Caco-2 (cell line): Measurements from ENCODE around the gene FRMD3. TPM values are rescaled to one million over a fixed set of nuclear protein-coding genes. Genes with fewer than 3 reads are reported as not detected.

Experiments used
- BruUV-seq: library from RNA; stranded (reverse); fragments of 400-500 nt; replicated peaks from 2 replicates; lab custom pipeline; 2021; lab: Mats Ljungman, UMichigan
- CTCF ChIA-PET: fragments of 300-600 bp; sonication (Branson Sonifier 250); formaldehyde crosslinking; loops from one replicate; lab custom pipeline; 2022; ENCODE audit warnings: antibody characterized with exemption; lab: Charles Lee
- POLR2A ChIA-PET: fragments of 300-600 bp; sonication (Branson Sonifier 250); formaldehyde crosslinking; loops from one replicate; lab custom pipeline; 2022; ENCODE audit warnings: antibody characterized with exemption; lab: Charles Lee
- DNase-seq, 2 experiments: peaks; one replicate each; pipeline versions ENCODE4 v3.0.0 to v3.0.0-alpha.2; 2020 to 2022
- H3K27me3 ChIP-seq: replicated peaks from 2 replicates; pipeline ENCODE4 v1.6.0; 2011; ENCODE audit warnings: low read length; ENCODE audit not compliant: control insufficient read depth, insufficient read depth
- H3K36me3 ChIP-seq: 2 replicates; pipeline ENCODE4 v1.5.1; 2011; ENCODE audit warnings: low read length; ENCODE audit not compliant: control insufficient read depth, insufficient read depth
- H3K4me1 ChIP-seq: fragments of 250-450 bp; sonication (Bioruptor Pico); 2 replicates; pipeline ENCODE4 v1.5.1; 2020; ENCODE audit warnings: mild to moderate bottlenecking
- H3K4me3 ChIP-seq: 2 replicates; pipeline ENCODE4 v1.5.1; 2011; ENCODE audit warnings: low read depth, mild to moderate bottlenecking, control low read depth, low read length
- H3K9me3 ChIP-seq: fragments of 250-450 bp; sonication (Bioruptor Pico); 2 replicates; pipeline ENCODE4 v1.5.1; 2020; ENCODE audit warnings: mild to moderate bottlenecking, moderate library complexity
- H3K27ac Mint-ChIP-seq: one replicate; pipeline ENCODE4 v1.8.0; 2022; ENCODE audit warnings: mixed read lengths; ENCODE audit not compliant: unreplicated experiment
- H3K27me3 Mint-ChIP-seq: one replicate; pipeline ENCODE4 v1.8.0; 2022; ENCODE audit warnings: mixed read lengths; ENCODE audit not compliant: insufficient read depth, unreplicated experiment
- H3K36me3 Mint-ChIP-seq: one replicate; pipeline ENCODE4 v1.8.0; 2022; ENCODE audit warnings: mild to moderate bottlenecking, mixed read lengths; ENCODE audit not compliant: insufficient read depth, unreplicated experiment
- H3K4me1 Mint-ChIP-seq: one replicate; pipeline ENCODE4 v1.8.0; 2022; ENCODE audit warnings: low read depth, mixed read lengths; ENCODE audit not compliant: unreplicated experiment
- H3K4me3 Mint-ChIP-seq: one replicate; pipeline ENCODE4 v1.8.0; 2022; ENCODE audit warnings: mild to moderate bottlenecking, moderate library complexity, mixed read lengths; ENCODE audit not compliant: unreplicated experiment
- H3K9me3 Mint-ChIP-seq: one replicate; pipeline ENCODE4 v1.8.0; 2022; ENCODE audit warnings: mixed read lengths; ENCODE audit not compliant: unreplicated experiment
- CTCF ChIP-seq, 2 experiments: fragments of 200-600 bp in 1 of 2; IDR thresholded peaks; 1 replicate in 1 of 2; 2 replicates in 1 of 2; pipeline versions ENCODE4 v1.5.1 to v1.8.0; 2011 to 2022; ENCODE audit warnings: antibody characterized with exemption in 1 of 2, control low read depth in 1 of 2, inconsistent platforms in 1 of 2, low read depth in 1 of 2, low read length in 1 of 2, mild to moderate bottlenecking in 1 of 2, moderate library complexity in 1 of 2; ENCODE audit not compliant: insufficient read depth in 1 of 2, severe bottlenecking in 1 of 2, unreplicated experiment in 1 of 2
- intact Hi-C: fragments of 100-400 bp; cut with micrococcal nuclease; formaldehyde crosslinking; loops from one replicate; pipeline ENCODE4 v1.10.0; 2022; ENCODE audit not compliant: unreplicated experiment
- total RNA-seq: library from RNA; stranded (reverse); gene quantifications from 2 replicates; pipeline ENCODE4 v1.2.3, GENCODE V29; 2022

Gene FRMD3
- total RNA-seq, 1 experiment from 2014 or later, result not detected

GRCh38 chr9:83327750-83328622, 210.2 kb downstream of the FRMD3 start:
- ChIA-PET CTCF (no interaction called here), POLR2A (no interaction called here)
- Mint-ChIP-seq H3K4me3 (no peak overlapping the region), H3K36me3 (no peaks in the 10 kb centered on the region), H3K27ac (no peak overlapping the region), H3K4me1 (no peaks in the 10 kb centered on the region), H3K27me3 (no peaks in the 10 kb centered on the region), H3K9me3 (no peaks in the 10 kb centered on the region)
- DNase-seq, result no peak
- no peaks in the 10 kb centered on the region for H3K36me3 ChIP-seq
- H3K4me1 ChIP-seq, result no peaks in the 10 kb centered on the region
- intact Hi-C loops, result no loop called here
- BruUV-seq, result no TSS peak
- no peaks in the 10 kb centered on the region for H3K27me3 ChIP-seq
- TF ChIP-seq CTCF (IDR thresholded peaks at IDR 0.05; ENCODE audit: insufficient read depth in 1 of 2, low read depth in 1 of 2, low read length in 1 of 2, severe bottlenecking in 1 of 2, unreplicated experiment in 1 of 2), result no peak
- H3K4me3 ChIP-seq, result no peak overlapping the region
- H3K9me3 ChIP-seq, result no peaks in the 10 kb centered on the region

GRCh38 chr9:83327323-83327722, 210.9 kb downstream of the FRMD3 start:
- ChIA-PET CTCF (no interaction called here), POLR2A (no interaction called here)
- no peaks in the 10 kb centered on the region for H3K27me3 Mint-ChIP-seq
- BruUV-seq, result no TSS peak
- intact Hi-C loops, result no loop called here
- H3K27ac Mint-ChIP-seq, result no peak overlapping the region
- H3K4me3 Mint-ChIP-seq, result no peak overlapping the region
- Histone ChIP-seq H3K4me3 (no peak overlapping the region), H3K4me1 (no peaks in the 10 kb centered on the region), H3K27me3 (no peaks in the 10 kb centered on the region), H3K36me3 (no peaks in the 10 kb centered on the region), H3K9me3 (no peaks in the 10 kb centered on the region)
- DNase-seq, result no peak
- no peaks in the 10 kb centered on the region for H3K36me3 Mint-ChIP-seq
- H3K9me3 Mint-ChIP-seq, result no peaks in the 10 kb centered on the region
- no peaks in the 10 kb centered on the region for H3K4me1 Mint-ChIP-seq
- no peak for TF ChIP-seq CTCF (IDR thresholded peaks at IDR 0.05; ENCODE audit: insufficient read depth in 1 of 2, low read depth in 1 of 2, low read length in 1 of 2, severe bottlenecking in 1 of 2, unreplicated experiment in 1 of 2)

GRCh38 chr9:83323148-83323547, 215.1 kb downstream of the FRMD3 start:
- H3K4me1 ChIP-seq, result no peaks in the 10 kb centered on the region
- H3K4me3 ChIP-seq, result no peak overlapping the region
- DNase-seq, result no peak
- intact Hi-C loops, result no loop called here
- H3K4me1 Mint-ChIP-seq, result no peaks in the 10 kb centered on the region
- no peaks in the 10 kb centered on the region for H3K27me3 Mint-ChIP-seq
- ChIA-PET POLR2A (no interaction called here), CTCF (interaction anchor here (1.1 kb wide), 1 partner anchor 11 kb away, joined by 3 read pairs; no protein-coding TSS in a partner anchor)
- no peaks in the 10 kb centered on the region for H3K36me3 ChIP-seq
- TF ChIP-seq CTCF (IDR thresholded peaks at IDR 0.05; ENCODE audit: insufficient read depth in 1 of 2, low read depth in 1 of 2, low read length in 1 of 2, severe bottlenecking in 1 of 2, unreplicated experiment in 1 of 2), result no peak
- no peaks in the 10 kb centered on the region for H3K27me3 ChIP-seq
- no TSS peak for BruUV-seq
- H3K9me3 Mint-ChIP-seq, result no peaks in the 10 kb centered on the region
- no peak overlapping the region for H3K27ac Mint-ChIP-seq
- H3K36me3 Mint-ChIP-seq, result no peaks in the 10 kb centered on the region
- H3K9me3 ChIP-seq, result no peaks in the 10 kb centered on the region
- no peak overlapping the region for H3K4me3 Mint-ChIP-seq
